ENCODE data around the gene NPB. TPM values are rescaled to one million over a fixed set of nuclear protein-coding genes. Genes with fewer than 3 reads are reported as not detected.

Gene NPB
- total and polyA plus RNA-seq, 2 donors (not counting 1 experiment from before 2014, with no cell fraction given): 0.44 TPM; not detected in 1

- Histone ChIP-seq H2AFZ (ENCODE audit: insufficient read depth, low read depth, low read length, poor library complexity, severe bottlenecking) (peak overlapping the region; percentile 60), H3K27ac (ENCODE audit: low read length in 2 of 2) (peak overlapping the region; percentile 94 to 98), H3K9ac (ENCODE audit: low read length) (peak overlapping the region; percentile 72), H4K20me1 (ENCODE audit: control insufficient read depth, insufficient read depth, low read length, poor library complexity, severe bottlenecking) (peaks cover 40% of the 10 kb centered on the region), H3K27me3 (replicated peaks in 1 of 4; ENCODE audit: control extremely low read depth in 1 of 4, control insufficient read depth in 3 of 4, insufficient read depth in 4 of 4, low read length in 3 of 4) (no peaks in the 10 kb centered on the region), H3K79me2 (ENCODE audit: control insufficient read depth, insufficient read depth, low read length) (peaks cover 60% of the 10 kb centered on the region), H3K9me3 (ENCODE audit: control extremely low read depth in 1 of 3, control insufficient read depth in 2 of 3, insufficient read depth in 1 of 3, low read length in 2 of 3) (no peaks in the 10 kb centered on the region), H3K4me2 (replicated peaks; ENCODE audit: low read depth, low read length, poor library complexity, severe bottlenecking) (peak overlapping the region; percentile 80), H3K4me1 (ENCODE audit: control insufficient read depth in 2 of 2, insufficient read depth in 2 of 2, low read length in 2 of 2) (peaks cover 17 to 26% of the 10 kb centered on the region in 2 donors), H3K36me3 (replicated peaks in 1 of 2; ENCODE audit: control extremely low read depth in 1 of 2, control insufficient read depth in 1 of 2, extremely low read depth in 1 of 2, insufficient read depth in 2 of 2, low read length in 1 of 2) (peaks cover 0 to 15% of the 10 kb centered on the region in 2 experiments), H3K4me3 (ENCODE audit: control extremely low read depth in 1 of 5, extremely low read depth in 1 of 5, insufficient read depth in 1 of 5, low read depth in 2 of 5, low read length in 4 of 5) (peak overlapping the region; percentile 39 to 75 (median 71))
- ATAC-seq (ENCODE audit: low read depth) (peak; percentile 89), DNase-seq (peak; percentile 91)
- under 1% methylated on average over 74 of the region's 74 CpGs for WGBS (ENCODE audit: insufficient coverage)
- H3K4me3 Mint-ChIP-seq: peak overlapping the region; percentile 92
- ChIA-PET POLR2A (interaction anchor here (0.7 to 2.5 kb wide), 4 partner anchors 9 to 28 kb away, joined by 6 to 15 read pairs (median 8); partner anchors contain the start of genes ARHGDIA and MCRIP1), CTCF (interaction anchor here (0.8 to 1.6 kb wide), 3 partner anchors 9 to 158 kb away, joined by 4 to 7 read pairs (median 4); partner anchors contain the start of genes ARHGDIA and MRPL12)
- peaks cover 32% of the 10 kb centered on the region for H3K4me1 Mint-ChIP-seq
- no peaks in the 10 kb centered on the region for H3K27me3 Mint-ChIP-seq
- intact Hi-C loops (cut with micrococcal nuclease): loop anchor here (1.0 to 10.0 kb wide), 11 partner anchors 10 to 434 kb away; partner anchors contain the start of genes ALYREF, ANAPC11, ARHGDIA and ARL16
- TF ChIP-seq EZH2 (IDR thresholded peaks at IDR 0.05; ENCODE audit: borderline replicate concordance, insufficient read depth, low read depth, low read length, poor library complexity, severe bottlenecking) (peak; percentile 100), CTCF (IDR thresholded peaks at IDR 0.05) (no peak)
- H3K27ac Mint-ChIP-seq: peak overlapping the region; percentile 96
- no peaks in the 10 kb centered on the region for H3K9me3 Mint-ChIP-seq (ENCODE audit: insufficient read depth)
Observed at GRCh38 chr17:81860756-81861568, 41.1 kb upstream of the NPB start.

Measured in B cell (primary cell).